ENCODE data around the gene MCCC1. TPM values are rescaled to one million over a fixed set of nuclear protein-coding genes. Genes with fewer than 3 reads are reported as not detected.

MCCC1 gene
- total RNA-seq, 1 experiment from 2014 or later: 52.6 TPM

DNA sequence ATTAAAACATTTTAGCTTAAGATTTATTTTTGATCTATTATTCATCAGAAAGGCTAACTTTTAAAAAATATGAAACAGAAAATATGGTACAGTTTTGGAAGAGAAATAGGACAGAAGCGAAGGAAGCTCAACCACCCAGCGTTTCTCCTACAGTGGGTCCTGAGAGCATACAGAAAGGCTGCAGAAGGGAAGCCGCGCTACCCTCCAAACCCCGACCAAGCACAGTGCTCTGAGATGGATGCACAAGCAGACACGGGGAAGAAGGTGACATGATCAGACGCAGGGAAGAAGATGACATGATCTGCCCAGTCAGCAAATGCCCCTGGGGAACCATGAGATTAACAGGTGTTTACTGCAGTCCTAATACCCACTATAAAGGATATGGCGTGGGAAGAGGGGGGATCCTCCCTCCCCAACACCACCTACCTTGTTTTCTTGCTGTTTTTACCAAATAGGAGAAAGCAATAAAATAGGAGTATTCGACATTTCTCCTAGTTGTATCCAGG lies 133.4 kb downstream of the MCCC1 start:
- H3K4me3 ChIP-seq: no peak overlapping the region

More for the DNA sequence above, 133.4 kb downstream of the MCCC1 start:
- Histone ChIP-seq H4K20me1 (ENCODE audit: insufficient read depth) (peaks cover 14% of the 10 kb centered on the region; the same call in 1 of the 2 replicates), H3K4me2 (no peak overlapping the region), H3K36me3 (ENCODE audit: low read depth) (peaks cover 23% of the 10 kb centered on the region; the same call in 1 of the 2 replicates), H3K9me3 (ENCODE audit: insufficient read depth, low read depth) (no peaks in the 10 kb centered on the region), H3K4me1 (replicated peaks; ENCODE audit: insufficient read depth) (peaks cover 23% of the 10 kb centered on the region), H3K9me2 (ENCODE audit: insufficient read depth) (no peaks in the 10 kb centered on the region), H3K27ac (no peak overlapping the region), H3F3A (ENCODE audit: insufficient read depth, low read depth) (peaks cover 8% of the 10 kb centered on the region; the same call in 1 of the 2 replicates), H2AFZ (no peak overlapping the region), H3K79me2 (ENCODE audit: low read depth) (peaks cover 56% of the 10 kb centered on the region), H3K27me3 (ENCODE audit: insufficient read depth, low read depth) (no peaks in the 10 kb centered on the region)
- POLR2A ChIA-PET (ENCODE audit: unreplicated experiment): no interaction called here
- no TSS peak for BruUV-seq (replicated peaks)
- CTCF ChIA-PET: no interaction called here
- intact Hi-C loops (cut with micrococcal nuclease; ENCODE audit: unreplicated experiment): no loop called here
- TF ChIP-seq EZH2 (IDR thresholded peaks at IDR 0.05; ENCODE audit: low read depth) (no peak), CTCF (conservative IDR thresholded peaks at IDR 0.05) (no peak)
- DNase-seq: no peak

Other genes starting within 250 kb of the MCCC1 start
- gene DCUN1D1, start 119.0 kb downstream of the MCCC1 start, total RNA-seq (2021): 80.3 and 93.5 TPM in 2 replicates
- gene LAMP3, start 63.2 kb upstream of the MCCC1 start, total RNA-seq (2021): 2.8 and 4.1 TPM in 2 replicates
- 30.7 and 33.6 TPM in 2 replicates for gene B3GNT5, start 153.8 kb upstream of the MCCC1 start, total RNA-seq (2021)

Measured in PC-9 (cell line).